ENCODE results near the gene NPR2.

Gene NPR2

GRCh38 chr9:35763803-35764202 lies 27.6 kb upstream of the NPR2 start:
- no peak for DNase-seq (ENCODE audit: low read depth in 2 of 2)

DNA sequence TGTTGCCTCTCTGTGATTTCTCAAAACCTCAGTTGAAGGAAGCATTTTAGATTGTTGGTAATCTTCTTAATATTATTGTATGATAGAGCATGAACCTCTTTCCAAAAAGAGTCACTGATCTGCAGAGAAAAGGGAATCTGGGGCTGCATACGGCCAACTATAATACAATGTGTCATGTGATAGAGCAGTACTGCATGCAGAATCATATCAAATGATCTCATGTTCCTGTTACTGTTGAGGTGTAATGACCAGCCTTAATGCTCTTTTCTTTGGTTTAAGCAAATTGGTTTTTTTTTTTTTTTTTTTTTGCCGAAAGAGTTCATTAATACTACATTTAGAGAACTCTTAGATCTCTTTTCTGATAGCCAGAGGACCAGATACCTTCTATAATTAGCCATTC lies 24.4 kb upstream of the NPR2 start:
- no peak for DNase-seq (ENCODE audit: low read depth in 2 of 2)

GRCh38 chr9:35767458-35767857 lies 23.9 kb upstream of the NPR2 start:
- DNase-seq (ENCODE audit: low read depth in 2 of 2): no peak

- DNase-seq (ENCODE audit: low read depth in 2 of 2): no peak
These were observed 21.6 kb upstream of the NPR2 start for GRCh38 chr9:35769763-35770162.

DNA sequence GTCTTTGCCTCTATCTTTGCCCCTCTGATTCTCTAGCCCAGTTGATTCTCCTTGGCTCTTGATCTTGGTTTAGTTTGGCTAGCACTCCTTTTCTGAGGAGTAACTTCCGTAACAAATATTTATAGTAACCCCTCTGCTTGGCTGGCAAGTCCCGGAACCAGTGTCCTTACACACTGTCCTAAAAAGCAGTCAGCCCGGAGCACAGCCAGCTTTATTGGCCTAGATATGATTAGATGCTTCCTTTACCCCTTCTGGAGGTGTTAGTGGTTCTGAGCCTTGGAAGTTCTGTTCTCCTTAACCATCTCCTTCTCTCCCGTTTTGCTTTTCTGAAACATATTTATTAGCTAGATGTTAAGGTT lies 20.3 kb upstream of the NPR2 start:
- no peak for DNase-seq (ENCODE audit: low read depth in 2 of 2)

GRCh38 chr9:35771534-35771933 lies 19.9 kb upstream of the NPR2 start:
- no peak for DNase-seq (ENCODE audit: low read depth in 2 of 2)

DNA sequence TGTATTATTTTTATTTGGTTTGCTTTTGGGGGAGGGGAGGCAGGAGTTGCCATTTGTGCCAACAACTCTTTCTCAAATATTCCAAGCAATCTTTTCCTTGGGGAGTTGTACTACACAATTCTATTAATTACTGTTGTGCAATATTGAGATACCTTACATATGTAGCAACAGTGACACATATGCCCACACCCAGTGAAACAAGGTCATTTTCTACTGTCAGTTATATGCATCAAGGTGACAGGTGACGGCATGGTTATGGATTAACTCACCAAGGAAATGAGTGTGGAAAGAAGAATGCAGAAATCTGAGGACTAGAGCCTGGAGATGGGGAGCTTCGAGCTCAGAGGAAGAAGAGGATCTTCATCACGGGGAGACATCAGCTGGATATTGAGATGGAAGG lies 19.4 kb upstream of the NPR2 start:
- DNase-seq (ENCODE audit: low read depth in 2 of 2): no peak

DNA sequence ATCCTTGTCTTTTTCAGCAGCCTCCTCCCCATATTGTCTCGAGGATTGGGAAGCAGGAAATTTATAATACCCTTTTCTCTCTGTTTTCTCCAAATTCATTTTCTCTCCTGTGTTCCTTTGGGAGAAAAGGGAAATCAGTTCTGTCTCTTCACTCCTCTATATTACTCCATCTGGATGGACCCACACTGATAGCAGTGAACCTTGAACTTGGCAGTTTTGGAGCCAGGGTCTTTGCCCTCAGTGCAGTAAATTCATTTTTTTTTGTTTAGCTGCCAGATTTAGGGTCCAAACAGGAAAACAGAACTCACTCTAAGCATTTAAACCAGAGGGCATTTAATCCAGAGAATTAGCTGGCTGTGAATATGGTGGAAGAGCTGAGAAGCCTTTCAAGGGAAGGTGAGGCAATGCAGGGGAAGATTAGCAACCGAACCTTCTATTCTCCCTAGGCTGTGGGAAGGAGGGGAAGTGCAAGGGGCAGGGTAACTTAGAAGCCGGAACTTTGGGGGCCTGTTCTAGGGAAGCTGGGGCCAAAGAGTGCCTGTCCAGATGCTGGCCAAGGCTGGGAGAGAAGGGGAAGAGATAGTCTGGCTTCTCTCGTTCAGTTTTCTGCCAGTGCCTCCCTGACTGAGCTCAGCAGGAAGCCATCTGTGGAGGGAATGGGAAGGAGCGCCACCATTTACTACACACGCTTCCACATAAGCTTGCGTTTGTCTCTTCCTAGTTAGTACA lies 16.3 kb upstream of the NPR2 start:
- no peak for DNase-seq (ENCODE audit: low read depth in 2 of 2)

GRCh38 chr9:35776018-35776417 lies 15.4 kb upstream of the NPR2 start:
- DNase-seq (ENCODE audit: low read depth in 2 of 2): no peak

- DNase-seq (ENCODE audit: low read depth in 2 of 2): no peak
These were observed 12.9 kb upstream of the NPR2 start for GRCh38 chr9:35778496-35778895.

GRCh38 chr9:35781066-35781465 lies 10.3 kb upstream of the NPR2 start:
- no peak for DNase-seq (ENCODE audit: low read depth in 2 of 2)

DNA sequence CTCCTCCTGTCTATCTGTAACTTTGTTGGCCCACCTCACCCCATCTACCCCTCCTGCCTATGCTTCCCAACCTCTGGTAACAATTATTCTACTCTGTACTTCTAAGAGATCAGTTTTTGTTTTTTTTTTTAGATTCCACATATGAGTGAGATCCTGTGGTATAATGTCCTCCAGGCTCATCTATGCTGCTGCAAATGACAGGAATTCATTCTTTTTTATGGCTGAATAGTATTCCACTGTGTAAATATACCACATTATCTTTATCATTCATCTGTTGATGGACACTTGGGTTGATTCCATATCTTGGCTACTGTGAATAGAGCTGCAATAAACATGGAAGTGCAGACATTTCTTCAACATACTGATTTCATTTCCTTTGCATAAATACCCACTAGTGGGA lies 8.0 kb upstream of the NPR2 start:
- DNase-seq (ENCODE audit: low read depth in 2 of 2): no peak

GRCh38 chr9:35789541-35789940 lies 1.9 kb upstream of the NPR2 start:
- no peak for DNase-seq (ENCODE audit: low read depth in 2 of 2)

- DNase-seq (ENCODE audit: low read depth in 2 of 2): no peak
These were observed 1.4 kb upstream of the NPR2 start for GRCh38 chr9:35790025-35790384.

DNA sequence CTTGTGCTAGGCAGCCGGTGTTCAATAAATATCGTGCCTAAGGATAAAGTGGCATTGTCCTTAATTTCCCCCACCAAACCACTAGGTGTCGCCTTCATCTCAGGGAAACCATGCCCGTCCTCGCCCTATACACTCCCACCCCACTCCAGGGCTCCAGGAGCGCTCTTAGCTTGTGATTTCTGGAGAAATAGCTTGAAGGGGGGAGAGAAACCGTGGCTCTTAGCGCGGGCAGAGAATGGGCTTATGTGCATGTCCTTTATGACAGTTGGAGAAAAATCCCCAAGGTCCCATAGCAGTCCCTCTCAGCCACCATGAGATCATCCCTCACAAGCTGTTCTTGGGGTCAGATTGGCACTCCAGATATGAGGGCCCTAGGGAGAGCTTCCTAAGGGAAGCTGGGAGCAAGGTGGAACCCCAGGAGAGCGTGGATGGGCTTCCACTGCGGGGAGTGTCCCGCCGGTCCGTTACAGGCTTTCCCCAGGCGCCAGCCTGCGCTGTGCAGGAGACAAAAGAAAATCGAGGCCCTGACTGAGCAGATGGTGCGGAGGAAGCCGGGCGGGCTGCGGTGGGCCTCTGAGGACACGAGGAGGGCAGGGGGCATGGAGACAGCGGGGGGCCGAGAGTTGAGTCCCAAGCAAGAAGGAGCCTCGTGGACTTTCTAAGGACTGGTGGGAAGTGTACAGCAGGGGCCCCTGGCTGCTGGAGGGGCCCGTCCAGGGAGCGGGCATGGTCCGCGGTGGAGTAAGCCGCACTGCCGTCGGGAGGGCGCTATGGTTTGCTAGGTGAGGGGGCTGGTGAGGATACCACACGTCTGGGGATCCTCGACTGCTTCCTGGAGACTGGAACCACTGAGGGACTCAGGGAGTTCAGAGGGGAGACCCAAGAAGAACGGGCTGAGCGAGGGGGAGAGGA lies 750 bp upstream of the NPR2 start:
- peak; percentile 13 to 46 for DNase-seq (ENCODE audit: low read depth in 2 of 2)

GRCh38 chr9:35792024-35792813 lies 828 bp downstream of the NPR2 start:
- DNase-seq (ENCODE audit: low read depth in 2 of 2): no peak

- no peak for DNase-seq (ENCODE audit: low read depth in 2 of 2)
These were observed 1.4 kb downstream of the NPR2 start for GRCh38 chr9:35792826-35793225.

DNA sequence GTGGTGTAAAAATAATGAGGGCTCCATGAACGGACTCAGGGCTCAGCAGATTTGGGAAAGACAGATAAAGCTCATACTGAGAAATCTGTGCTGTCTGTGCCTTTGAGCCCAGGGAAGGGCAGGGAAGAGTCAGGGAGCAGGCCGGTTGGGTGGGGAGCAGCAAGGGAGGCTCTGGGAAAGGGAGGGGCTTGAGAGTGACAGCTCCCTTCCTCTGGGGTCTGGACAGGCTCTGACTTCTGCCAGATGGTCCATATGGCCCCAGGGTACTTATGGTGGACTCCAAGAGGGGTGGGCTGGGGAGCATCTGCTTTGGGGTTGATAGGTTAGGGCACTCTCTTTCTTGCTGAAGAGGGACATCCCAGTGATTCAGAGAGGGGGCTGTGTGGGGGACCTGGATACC lies 2.1 kb downstream of the NPR2 start:
- DNase-seq (ENCODE audit: low read depth in 2 of 2): no peak

DNA sequence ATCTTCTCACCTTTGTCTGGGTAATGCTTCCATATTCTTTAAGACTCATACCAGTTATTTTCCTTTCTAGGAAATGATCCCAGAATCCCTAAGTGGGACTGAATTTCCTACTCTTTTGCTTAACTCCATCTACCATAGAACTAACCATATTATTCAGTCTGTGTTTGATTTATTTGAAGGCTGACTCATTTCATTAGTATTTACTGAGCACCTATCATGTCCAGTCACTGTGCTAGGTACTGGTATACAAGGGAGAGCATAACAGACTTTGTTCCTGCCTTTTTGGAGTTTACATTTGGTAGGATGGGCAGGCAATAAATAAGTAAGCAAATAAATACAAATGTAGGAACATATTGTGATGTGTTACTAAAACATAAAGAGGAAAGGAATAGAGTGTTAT lies 4.3 kb downstream of the NPR2 start:
- DNase-seq (ENCODE audit: low read depth in 2 of 2): no peak

- DNase-seq (ENCODE audit: low read depth in 2 of 2): no peak
These were observed 6.1 kb downstream of the NPR2 start for GRCh38 chr9:35797311-35798109.

GRCh38 chr9:35798658-35799374 lies 7.4 kb downstream of the NPR2 start:
- peak in 1 of 2 donors; percentile 19 for DNase-seq (ENCODE audit: low read depth in 2 of 2)
